ENCODE measurements around the gene DNAJC7.
"Not testable (repeated sequence)": the region's sequence is repeated elsewhere in the genome, so short reads cannot be mapped to it uniquely, and the experiment has no call there.

- TF ChIP-seq EZH2 (IDR thresholded peaks at IDR 0.05; ENCODE audit: borderline replicate concordance); CTCF (IDR thresholded peaks at IDR 0.05; ENCODE audit: poor library complexity): not testable (repeated sequence)
These were observed 3.5 kb downstream of the DNAJC7 start for GRCh38 chr17:42013740-42014139.

All from hepatocyte (in vitro differentiated cells).